ENCODE data around the gene KRT33A.

DNA sequence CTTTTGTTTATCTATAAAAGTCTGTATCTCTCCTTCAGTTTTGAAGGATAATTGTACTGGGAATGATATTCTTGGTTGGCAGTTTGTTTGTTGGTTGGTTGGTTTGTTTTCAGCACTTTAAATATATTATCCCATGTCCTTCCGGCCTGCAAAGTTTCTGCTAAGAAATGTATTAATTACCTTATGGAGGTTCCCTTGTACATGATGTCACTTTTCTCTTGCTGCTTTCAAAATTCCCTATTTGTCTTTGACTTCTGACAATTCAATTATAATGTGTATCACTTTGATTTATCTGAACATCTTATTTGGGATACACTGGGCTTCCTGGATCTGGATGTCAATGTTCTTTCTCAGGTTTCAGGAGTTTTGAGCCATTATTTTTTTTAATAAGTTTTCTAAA, 35.6 kb upstream of the KRT33A start:
- TF ChIP-seq, protein P1, sequence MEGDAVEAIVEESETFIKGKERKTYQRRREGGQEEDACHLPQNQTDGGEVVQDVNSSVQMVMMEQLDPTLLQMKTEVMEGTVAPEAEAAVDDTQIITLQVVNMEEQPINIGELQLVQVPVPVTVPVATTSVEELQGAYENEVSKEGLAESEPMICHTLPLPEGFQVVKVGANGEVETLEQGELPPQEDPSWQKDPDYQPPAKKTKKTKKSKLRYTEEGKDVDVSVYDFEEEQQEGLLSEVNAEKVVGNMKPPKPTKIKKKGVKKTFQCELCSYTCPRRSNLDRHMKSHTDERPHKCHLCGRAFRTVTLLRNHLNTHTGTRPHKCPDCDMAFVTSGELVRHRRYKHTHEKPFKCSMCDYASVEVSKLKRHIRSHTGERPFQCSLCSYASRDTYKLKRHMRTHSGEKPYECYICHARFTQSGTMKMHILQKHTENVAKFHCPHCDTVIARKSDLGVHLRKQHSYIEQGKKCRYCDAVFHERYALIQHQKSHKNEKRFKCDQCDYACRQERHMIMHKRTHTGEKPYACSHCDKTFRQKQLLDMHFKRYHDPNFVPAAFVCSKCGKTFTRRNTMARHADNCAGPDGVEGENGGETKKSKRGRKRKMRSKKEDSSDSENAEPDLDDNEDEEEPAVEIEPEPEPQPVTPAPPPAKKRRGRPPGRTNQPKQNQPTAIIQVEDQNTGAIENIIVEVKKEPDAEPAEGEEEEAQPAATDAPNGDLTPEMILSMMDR (IDR thresholded peaks at IDR 0.05; ENCODE audit: borderline replicate concordance, extremely low read depth, low read length, poor library complexity, severe bottlenecking), result no peak
- no peak for TF ChIP-seq EZH2 (IDR thresholded peaks at IDR 0.05; ENCODE audit: borderline replicate concordance, low read depth, low read length, severe bottlenecking)

Measured in DND-41 (cell line).